Measurements from ENCODE around the gene CRY2.

CRY2 gene

DNA sequence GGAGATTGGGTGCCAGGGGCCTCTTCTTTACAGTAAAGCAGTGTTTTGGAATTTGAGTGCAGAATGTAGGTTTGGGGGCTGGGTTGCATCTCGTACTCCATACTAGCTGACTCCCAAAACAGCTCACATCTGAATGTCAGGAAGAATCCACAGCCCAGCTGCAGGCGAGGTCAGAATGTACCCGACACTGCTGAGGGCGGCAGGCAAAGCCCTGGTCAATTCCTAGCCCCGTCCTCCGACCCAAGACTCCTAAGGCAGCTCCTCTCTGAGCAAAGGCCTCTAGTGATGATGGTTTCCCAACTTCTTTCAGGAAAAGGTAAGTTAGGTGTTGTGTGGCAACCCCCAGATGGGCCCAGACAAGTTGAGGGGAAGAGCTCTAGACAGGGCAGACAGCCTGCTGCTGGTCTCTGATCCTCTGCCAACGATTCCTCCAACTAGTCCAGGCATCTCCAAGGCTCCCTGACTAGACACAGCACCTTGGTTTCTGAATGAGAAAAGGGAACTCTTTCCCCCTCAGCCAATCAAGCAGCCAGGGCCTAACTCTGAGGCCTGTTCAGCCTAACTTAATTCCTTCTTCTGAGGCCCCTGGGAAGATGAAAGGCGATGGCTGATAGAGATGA lies 83.8 kb downstream of the CRY2 start:
- no peak for DNase-seq (ENCODE audit: low spot score)

DNA sequence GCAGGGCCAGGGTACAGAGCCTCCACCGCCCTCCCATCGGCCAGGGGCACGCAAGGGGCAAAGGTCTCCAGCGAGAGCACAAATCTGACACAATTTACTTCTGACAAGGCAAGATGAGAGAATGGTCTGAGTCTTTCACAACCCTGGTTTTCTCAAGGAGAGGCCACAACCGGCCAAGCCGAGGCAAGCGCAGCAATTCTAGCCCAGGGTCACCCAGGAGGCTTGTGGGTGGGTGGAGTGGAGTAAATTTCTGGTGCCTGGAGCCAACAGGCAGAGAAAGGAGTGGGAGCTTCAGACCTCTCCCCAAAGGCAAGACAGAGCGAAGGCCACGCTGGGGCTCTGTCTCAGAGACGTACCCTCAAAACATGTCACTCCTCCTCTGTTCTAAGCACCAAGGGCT lies 84.5 kb downstream of the CRY2 start:
- no peak for DNase-seq (ENCODE audit: low spot score)

GRCh38 chr11:45932217-45932616 lies 84.9 kb downstream of the CRY2 start:
- no peak for DNase-seq (ENCODE audit: low spot score)
